Skin epidermis (tissue), 12 donors: Measurements from ENCODE around the gene ST3GAL3.
A peak's percentile ranks its signal among the peaks of the same experiment; 100 is the strongest.
"Not testable (repeated sequence)": the region's sequence is repeated elsewhere in the genome, so short reads cannot be mapped to it uniquely, and the experiment has no call there.

Experiments used
- H3K27ac ChIP-seq, 21 experiments: fragments of 200-600 bp; sonication (generic) in 11 of 21; one replicate each; pipeline ENCODE4 v1.5.0; 2020; ENCODE audit warnings: mild to moderate bottlenecking in 3 of 21, inconsistent platforms in 2 of 21, moderate library complexity in 2 of 21
- H3K4me3 ChIP-seq, 7 experiments: fragments of 200-600 bp; sonication (generic) in 2 of 7; one replicate each; pipeline ENCODE4 v1.5.0; 2020; ENCODE audit warnings: inconsistent platforms in 2 of 7, mild to moderate bottlenecking in 2 of 7, moderate library complexity in 1 of 7

ST3GAL3 gene

DNA sequence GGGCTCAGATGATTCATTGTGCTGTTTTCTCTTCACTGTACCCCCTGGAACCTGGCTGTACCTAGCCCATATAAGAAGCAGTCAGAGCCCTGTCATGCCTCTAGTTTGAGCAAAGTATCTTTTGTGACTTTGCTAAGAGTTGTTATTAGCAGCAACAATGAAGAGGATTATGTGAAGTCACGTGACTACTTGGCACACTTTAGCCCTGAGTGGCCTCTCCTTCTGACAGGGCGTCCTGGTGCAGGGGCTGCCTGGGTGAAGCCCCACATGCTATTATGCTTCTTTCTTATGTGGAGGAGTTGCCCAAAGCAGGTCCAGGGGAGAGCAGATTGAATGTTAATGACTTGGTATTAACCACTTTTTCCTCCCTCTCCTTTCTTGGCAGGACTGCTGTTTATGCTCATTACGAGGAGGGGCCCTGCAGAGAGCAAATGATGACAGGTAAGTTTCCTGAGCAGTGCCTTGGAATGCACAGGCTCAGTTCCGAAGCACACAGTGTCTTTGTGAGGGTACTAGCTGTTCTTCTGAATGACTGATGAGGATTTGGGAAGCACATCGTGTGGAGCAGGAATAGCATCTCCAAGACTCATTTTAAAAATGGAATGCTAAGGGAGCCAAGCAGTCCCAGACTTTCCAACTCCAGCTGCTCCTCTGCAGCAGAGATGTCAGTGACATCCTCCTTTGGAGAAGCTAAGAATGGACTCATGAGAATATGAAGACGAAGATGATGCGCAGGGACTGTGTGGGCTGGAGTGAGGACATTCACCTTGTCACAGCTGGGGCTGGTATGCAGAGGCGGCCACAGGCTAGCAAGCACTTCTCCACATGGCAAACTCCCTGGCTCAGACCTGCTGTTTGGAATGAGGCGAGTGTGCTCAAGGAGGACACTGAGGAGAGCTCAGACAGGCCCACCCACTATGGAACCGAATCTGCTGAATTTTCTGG lies 15.2 kb upstream of the ST3GAL3 start:
- H3K27ac ChIP-seq: no peak overlapping the region
- no peak overlapping the region for H3K4me3 ChIP-seq

DNA sequence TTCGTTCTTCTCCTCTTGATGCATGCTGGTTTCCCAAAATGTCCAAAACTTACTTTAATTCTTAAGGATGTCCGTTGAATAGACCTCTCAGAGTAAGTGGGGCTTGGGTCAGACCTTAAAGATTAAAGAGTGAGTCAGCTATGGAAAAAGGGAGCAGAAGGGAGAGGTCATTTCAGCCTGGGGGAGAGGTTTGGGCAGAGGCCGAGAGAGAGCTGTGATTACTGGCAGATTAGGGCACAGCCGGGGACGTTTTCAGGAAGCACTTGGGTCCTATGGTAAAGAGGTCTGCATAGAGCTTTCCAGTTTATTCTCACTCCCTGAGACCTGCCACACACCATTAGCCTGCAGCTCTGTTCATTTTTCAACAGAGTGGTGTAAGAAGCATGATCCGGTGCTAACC lies 14.0 kb upstream of the ST3GAL3 start:
- no peak overlapping the region for H3K4me3 ChIP-seq
- H3K27ac ChIP-seq: no peak overlapping the region

DNA sequence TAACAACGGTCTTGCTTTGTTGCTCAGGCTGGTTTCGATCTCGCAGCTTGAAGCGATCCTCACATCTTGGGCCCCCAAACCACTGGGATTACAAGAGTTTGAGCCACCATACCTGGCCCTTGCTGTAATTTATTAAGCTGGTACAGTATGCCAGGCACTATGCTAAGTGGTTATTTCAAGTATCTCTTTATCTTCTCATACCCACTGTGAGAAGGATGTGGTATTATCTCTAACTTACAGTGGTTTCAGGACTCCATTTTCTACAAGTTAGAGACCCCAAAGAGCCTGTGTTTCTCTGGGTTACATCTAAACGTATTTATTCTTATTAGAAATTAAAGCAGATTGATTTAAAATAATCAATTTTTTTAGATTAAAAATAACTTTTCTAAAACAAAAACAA lies 8.1 kb upstream of the ST3GAL3 start:
- Histone ChIP-seq H3K27ac (no peak overlapping the region), H3K4me3 (no peak overlapping the region)

- H3K27ac ChIP-seq: no peak overlapping the region
- H3K4me3 ChIP-seq: no peak overlapping the region
Measured at GRCh38 chr1:43703836-43704235, 3.5 kb upstream of the ST3GAL3 start.

GRCh38 chr1:43704838-43705237 lies 2.5 kb upstream of the ST3GAL3 start:
- H3K4me3 ChIP-seq: no peak overlapping the region
- H3K27ac ChIP-seq: peak overlapping the region in 1 of 21 experiments; percentile 1

DNA sequence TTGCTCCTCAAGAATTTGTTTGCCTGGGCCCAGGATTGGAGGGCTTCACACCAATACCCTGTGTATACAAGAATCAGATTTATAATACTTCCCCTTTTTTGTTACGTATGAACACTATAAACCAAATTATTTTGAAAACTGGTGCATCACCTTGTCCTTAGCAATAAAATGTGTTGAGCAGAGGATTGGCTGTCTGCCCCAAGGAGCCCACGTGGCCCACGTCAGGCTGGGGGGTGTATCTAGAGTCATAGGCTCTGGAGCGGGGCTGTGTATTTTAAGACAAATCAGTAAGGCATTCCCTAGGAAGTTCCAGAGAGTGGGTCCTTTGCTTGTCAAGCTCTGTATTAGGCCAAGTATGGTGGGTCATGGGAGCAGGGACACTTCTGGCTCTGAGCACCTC lies 2.0 kb upstream of the ST3GAL3 start:
- no peak overlapping the region for H3K4me3 ChIP-seq

DNA sequence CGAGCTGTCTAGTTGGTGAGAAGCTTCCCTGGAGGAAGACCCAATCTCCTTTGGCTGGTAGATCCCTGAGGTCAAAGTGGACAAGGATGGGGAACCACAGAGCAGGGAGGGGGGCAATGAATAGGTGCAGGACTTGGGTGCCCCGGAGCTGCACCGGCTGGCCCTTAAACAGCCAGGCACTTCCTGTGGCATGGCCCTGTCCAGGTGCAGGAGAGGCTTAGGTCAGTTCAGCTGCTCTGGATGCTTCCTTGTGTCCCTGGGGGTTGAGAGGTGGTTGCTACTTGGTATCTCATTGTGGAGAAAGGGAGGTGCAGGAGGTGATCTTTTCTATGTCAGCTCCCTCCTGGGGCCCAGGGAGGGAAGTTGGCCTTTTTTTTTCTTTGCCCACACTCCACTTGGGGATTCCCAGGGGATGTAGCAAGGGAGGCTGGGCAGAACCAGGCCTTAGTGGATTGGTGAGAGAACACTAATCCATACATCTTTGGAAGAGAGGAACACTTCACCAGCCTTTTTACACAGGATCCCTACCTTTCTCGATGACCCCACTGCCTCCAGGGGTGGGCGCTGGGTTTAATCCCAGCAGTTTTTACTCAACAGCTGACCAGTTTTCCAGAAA lies 1.2 kb upstream of the ST3GAL3 start:
- Histone ChIP-seq H3K27ac (peak overlapping the region in 2 of 21 experiments; percentile 72 to 82), H3K4me3 (no peak overlapping the region)

More for the DNA sequence above, 2.0 kb upstream of the ST3GAL3 start:
- H3K27ac ChIP-seq: peak overlapping the region in 1 of 21 experiments; percentile 1

DNA sequence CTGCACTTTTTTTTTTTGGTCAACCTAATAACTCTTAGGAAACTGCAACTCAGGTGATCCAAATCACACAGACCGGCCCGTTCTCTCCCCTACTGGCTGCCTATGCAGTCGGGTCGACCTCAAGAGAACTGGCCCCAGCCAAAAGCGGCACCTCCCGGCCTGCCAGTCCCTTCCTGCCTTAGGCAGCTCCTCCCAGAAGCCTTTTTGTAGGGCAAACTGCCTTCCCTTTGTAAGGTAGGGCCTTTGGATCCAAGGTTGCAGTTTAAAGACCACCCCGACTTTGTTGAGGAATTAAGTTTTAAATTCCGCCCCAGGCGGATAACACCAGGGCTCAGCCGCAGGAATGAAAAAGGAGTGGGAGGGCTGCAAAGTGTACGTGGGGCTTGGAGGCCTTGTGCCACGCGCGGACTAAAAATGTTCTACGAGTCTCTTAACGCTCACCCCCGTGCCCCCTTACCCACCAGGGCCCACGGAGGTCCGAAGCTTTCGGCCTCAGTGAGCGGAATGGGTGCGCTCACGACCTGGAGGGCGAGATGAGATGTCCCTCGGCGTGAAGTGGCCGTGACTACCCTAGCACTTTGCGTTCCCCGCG lies 642 bp upstream of the ST3GAL3 start:
- Histone ChIP-seq H3K4me3 (peak overlapping the region; percentile 61 to 100 (median 90)), H3K27ac (peak overlapping the region in 15 of 21 experiments; percentile 15 to 86 (median 72))

DNA sequence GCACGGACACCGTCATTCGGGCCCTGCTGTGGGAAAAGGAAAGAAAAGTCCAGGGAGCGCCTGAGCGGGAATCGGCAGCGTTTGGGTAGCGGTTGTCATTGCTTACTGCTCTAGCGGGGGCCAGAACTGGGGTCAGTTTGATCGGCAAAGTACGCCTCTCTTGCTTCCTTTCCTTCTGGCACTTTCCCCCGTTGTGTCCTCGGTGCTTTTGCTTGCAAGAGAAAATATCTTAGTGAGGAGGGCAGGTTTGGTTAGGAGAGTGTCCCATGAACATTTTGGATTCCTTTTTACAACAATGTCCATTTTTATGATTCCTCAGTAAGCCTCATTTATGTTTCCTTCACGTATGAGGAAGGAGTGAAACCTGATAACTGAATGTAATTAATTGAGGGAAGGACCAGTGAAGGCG lies 670 bp downstream of the ST3GAL3 start:
- Histone ChIP-seq H3K4me3 (peak overlapping the region; percentile 61 to 100 (median 90)), H3K27ac (peak overlapping the region in 20 of 21 experiments; percentile 27 to 89 (median 80))

DNA sequence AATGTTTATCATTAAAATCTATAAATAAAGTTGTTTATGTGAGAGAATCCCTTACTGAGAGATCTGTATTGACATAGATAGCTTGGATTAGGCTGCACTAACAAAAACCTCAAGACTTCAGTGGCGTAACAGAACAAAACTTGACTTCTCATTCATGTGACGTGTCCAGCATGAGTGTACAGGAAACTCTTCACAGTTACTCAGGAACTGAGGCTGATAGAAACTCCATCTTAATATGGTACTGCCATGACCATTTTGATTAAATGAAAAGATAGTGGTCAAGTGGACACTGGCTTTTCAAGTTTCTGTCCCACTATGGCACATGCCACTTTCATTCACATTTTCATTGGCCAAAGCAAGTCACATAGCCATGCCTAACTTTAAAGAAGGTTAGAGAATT lies 3.7 kb downstream of the ST3GAL3 start:
- H3K4me3 ChIP-seq: no peak overlapping the region
- H3K27ac ChIP-seq: no peak overlapping the region

DNA sequence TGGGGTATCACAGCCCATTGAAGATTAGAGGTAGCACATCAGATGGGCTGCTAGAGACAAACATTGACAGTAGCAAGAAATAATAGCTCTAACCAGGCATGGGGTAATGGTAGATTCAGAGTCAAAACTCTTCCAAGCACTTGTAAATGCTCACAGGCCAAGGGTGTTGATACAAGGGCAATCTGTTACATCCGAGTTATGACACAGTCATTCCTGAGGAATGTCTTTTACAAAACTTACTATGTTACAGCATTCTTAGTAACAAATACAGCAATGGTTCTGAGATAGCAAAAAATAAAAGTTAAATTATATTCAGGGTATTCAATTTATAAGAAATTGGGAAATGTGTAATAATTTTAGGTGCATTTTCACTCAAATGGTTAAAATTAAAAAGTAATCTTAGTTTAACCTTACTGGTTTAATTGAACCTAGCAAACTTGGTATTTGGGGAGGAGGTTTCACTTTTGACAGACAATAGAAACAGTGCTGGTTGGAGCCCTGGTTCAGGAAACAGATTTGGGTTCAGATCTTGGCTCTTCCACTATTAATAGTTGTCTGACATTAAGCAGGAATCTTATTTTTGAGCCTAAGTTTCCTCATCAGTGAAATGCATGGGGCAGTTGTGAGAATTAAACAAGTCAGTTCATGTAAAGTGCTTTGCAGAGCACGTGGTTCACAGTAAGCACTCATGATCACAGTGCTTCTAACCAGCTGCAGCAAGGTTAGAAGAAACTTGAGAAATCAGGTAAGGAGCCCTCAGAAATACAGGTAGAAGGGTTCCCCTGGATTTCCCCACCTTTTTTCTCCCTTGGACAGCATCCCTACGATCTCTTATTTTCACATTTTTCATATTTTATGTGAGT lies 4.4 kb downstream of the ST3GAL3 start:
- H3K27ac ChIP-seq: no peak overlapping the region

GRCh38 chr1:43716559-43717281 lies 9.4 kb downstream of the ST3GAL3 start:
- Histone ChIP-seq H3K4me3 (no peak overlapping the region), H3K27ac (no peak overlapping the region)

More for the DNA sequence above, 4.4 kb downstream of the ST3GAL3 start:
- no peak overlapping the region for H3K4me3 ChIP-seq

DNA sequence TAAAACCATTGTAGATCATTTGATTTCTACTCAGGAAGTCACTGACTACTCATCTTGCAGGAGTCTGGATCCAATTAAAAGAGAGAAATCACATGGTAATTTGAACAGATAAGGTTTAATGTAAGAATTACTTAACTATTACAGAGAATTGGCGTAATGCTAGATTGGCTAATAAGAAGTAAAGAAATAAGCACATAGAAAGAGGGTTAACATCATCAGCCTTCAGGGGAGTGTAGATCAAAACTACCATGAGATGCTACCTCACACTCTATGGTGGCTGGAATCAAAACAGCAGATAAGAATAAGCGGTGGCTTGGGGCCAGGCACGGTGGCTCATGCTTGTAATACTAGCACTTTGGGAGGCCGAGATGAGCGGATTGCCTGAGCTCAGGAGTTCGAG lies 11.7 kb downstream of the ST3GAL3 start:
- H3K27ac ChIP-seq: no peak overlapping the region
- H3K4me3 ChIP-seq: no peak overlapping the region

- not testable (repeated sequence) for H3K27ac ChIP-seq
Measured at GRCh38 chr1:43719670-43720419, 12.5 kb downstream of the ST3GAL3 start.

GRCh38 chr1:43722810-43723209 lies 15.5 kb downstream of the ST3GAL3 start:
- no peak overlapping the region for H3K27ac ChIP-seq
- H3K4me3 ChIP-seq: no peak overlapping the region

More at GRCh38 chr1:43719670-43720419, 12.5 kb downstream of the ST3GAL3 start:
- not testable (repeated sequence) for H3K4me3 ChIP-seq

GRCh38 chr1:43729816-43730463 lies 22.6 kb downstream of the ST3GAL3 start:
- H3K27ac ChIP-seq: no peak overlapping the region
- no peak overlapping the region for H3K4me3 ChIP-seq

- H3K27ac ChIP-seq: no peak overlapping the region
- H3K4me3 ChIP-seq: no peak overlapping the region
Measured at GRCh38 chr1:43731867-43732531, 24.7 kb downstream of the ST3GAL3 start.
